ENCODE measurements around the gene GGA1. TPM values are rescaled to one million over a fixed set of nuclear protein-coding genes. Genes with fewer than 3 reads are reported as not detected.
"Not testable (repeated sequence)": the region's sequence is repeated elsewhere in the genome, so short reads cannot be mapped to it uniquely, and the experiment has no call there.

GGA1 gene
- total RNA-seq, 6 donors from 2014 or later: 52.4 to 226 (median 68.3) TPM

GRCh38 chr22:37655252-37655563 lies 46.6 kb downstream of the GGA1 start:
- peak in 1 of 2 donors; percentile 82 for DNase-seq
- no peak for TF ChIP-seq CTCF (IDR thresholded peaks at IDR 0.05)
- TF ChIP-seq POLR2AphosphoS5 (IDR thresholded peaks at IDR 0.05): no peak
- TF ChIP-seq EP300 (IDR thresholded peaks at IDR 0.05): no peak
- Histone ChIP-seq H3K9me3 (no peaks in the 10 kb centered on the region), H3K4me1 (peaks cover 17 to 22% (median 18%) of the 10 kb centered on the region in 4 donors), H3K27me3 (no peaks in the 10 kb centered on the region), H3K27ac (no peak overlapping the region), H3K36me3 (peaks cover 0 to 31% (median 18%) of the 10 kb centered on the region in 4 donors), H3K4me3 (no peak overlapping the region)
- 95% methylated on average over 11 of the region's 17 CpGs; no CpG with 5 or more reads in 1 of the 2 donors for WGBS, 2 donors
- no peak for ATAC-seq (ENCODE audit: low FRiP score in 2 of 2)

- 92 to 94% methylated on average over 4 of the region's 4 CpGs for WGBS, 2 donors
- H3K27me3 ChIP-seq; H3K27ac ChIP-seq; H3K4me3 ChIP-seq; H3K9me3 ChIP-seq; ATAC-seq (ENCODE audit: low FRiP score in 2 of 2); DNase-seq: not testable (repeated sequence)
- peaks cover 29 to 35% (median 31%) of the 10 kb centered on the region in 4 donors for H3K4me1 ChIP-seq
- peaks cover 0 to 18% (median 12%) of the 10 kb centered on the region in 4 donors for H3K36me3 ChIP-seq
Observed at GRCh38 chr22:37656583-37656982, 47.9 kb downstream of the GGA1 start.

GRCh38 chr22:37657590-37658132 lies 49.0 kb downstream of the GGA1 start:
- H3K4me3 ChIP-seq: peak overlapping the region in 3 of 4 donors; percentile 74 to 93 (median 83)
- no peaks in the 10 kb centered on the region for H3K9me3 ChIP-seq
- peaks cover 30 to 44% (median 33%) of the 10 kb centered on the region in 4 donors for H3K4me1 ChIP-seq
- peak overlapping the region; percentile 55 to 79 (median 72) for H3K27ac ChIP-seq
- ATAC-seq (ENCODE audit: low FRiP score in 2 of 2) (no peak), DNase-seq (no peak)
- TF ChIP-seq CTCF (IDR thresholded peaks at IDR 0.05) (no peak), EP300 (IDR thresholded peaks at IDR 0.05) (no peak), POLR2A (IDR thresholded peaks at IDR 0.05) (no peak), POLR2AphosphoS5 (IDR thresholded peaks at IDR 0.05) (no peak)
- no peaks in the 10 kb centered on the region for H3K27me3 ChIP-seq
- WGBS, 2 donors: 16 to 20% methylated on average over 6 of the region's 6 CpGs
- peaks cover 0 to 14% (median 8%) of the 10 kb centered on the region in 4 donors for H3K36me3 ChIP-seq

GRCh38 chr22:37658133-37659065 lies 49.8 kb downstream of the GGA1 start, which contains the start of gene PDXP:
PDXP (plus strand) TSS chr22:37658723; CDS start chr22:37658783, 60 bp downstream.
- H3K4me3 ChIP-seq: peak within 1 kb of the TSS; percentile 41 to 93 (median 78)

More at GRCh38 chr22:37658133-37659065, 49.8 kb downstream of the GGA1 start, which contains the start of gene PDXP:
- no peaks in the 10 kb centered on the region for H3K9me3 ChIP-seq
- H3K4me1 ChIP-seq: peaks cover 30 to 44% (median 33%) of the 10 kb centered on the region in 4 donors
- peaks cover 0 to 8% (median 5%) of the 10 kb centered on the region in 4 donors for H3K36me3 ChIP-seq
- peak in 3 of 4 donors; percentile 41 to 81 (median 51) for TF ChIP-seq POLR2A (IDR thresholded peaks at IDR 0.05)
- no peak for TF ChIP-seq EP300 (IDR thresholded peaks at IDR 0.05)
- TF ChIP-seq CTCF (IDR thresholded peaks at IDR 0.05): peak in 1 of 6 experiments; percentile 21
- peak; percentile 47 to 55 for TF ChIP-seq POLR2AphosphoS5 (IDR thresholded peaks at IDR 0.05)
- peak; percentile 98 to 99 for ATAC-seq (ENCODE audit: low FRiP score in 2 of 2)
- H3K27ac ChIP-seq: peak within 1 kb of the TSS; percentile 55 to 79 (median 72)
- 0 to 1% methylated on average over 20 to 57 of the region's 101 CpGs for WGBS, 2 donors
- H3K27me3 ChIP-seq: no peaks in the 10 kb centered on the region
- DNase-seq: peak; percentile 99 to 100

All from upper lobe of left lung (tissue), 6 donors.